GM19468 (cell line): ENCODE data around the gene ALPL.

Experiments
- ATAC-seq: cut with Tn5 transposase; IDR thresholded peaks from one replicate; pipeline ENCODE4 v1.9.1; 2021; ENCODE audit warnings: mild to moderate bottlenecking, moderate library complexity, moderate number of reproducible peaks; ENCODE audit not compliant: unreplicated experiment; ENCODE audit errors: extremely low read depth

Gene ALPL

GRCh38 chr1:21524686-21525339 is 15.6 kb downstream of the ALPL start:
- ATAC-seq: no peak

GRCh38 chr1:21525340-21525717 is 16.1 kb downstream of the ALPL start:
- ATAC-seq: no peak

- no peak for ATAC-seq
Measured at GRCh38 chr1:21526441-21526840, 17.2 kb downstream of the ALPL start.

GRCh38 chr1:21530368-21531016 is 21.3 kb downstream of the ALPL start:
- no peak for ATAC-seq

GRCh38 chr1:21531241-21531640 is 22.0 kb downstream of the ALPL start:
- no peak for ATAC-seq

- no peak for ATAC-seq
Measured at GRCh38 chr1:21532496-21532895, 23.3 kb downstream of the ALPL start.

GRCh38 chr1:21532992-21533534 is 23.8 kb downstream of the ALPL start:
- no peak for ATAC-seq

GRCh38 chr1:21534146-21534545 is 24.9 kb downstream of the ALPL start:
- no peak for ATAC-seq

GRCh38 chr1:21534674-21535378 is 25.6 kb downstream of the ALPL start:
- no peak for ATAC-seq

GRCh38 chr1:21536218-21536617 is 27.0 kb downstream of the ALPL start:
- no peak for ATAC-seq

- no peak for ATAC-seq
Measured at GRCh38 chr1:21537511-21537931, 28.3 kb downstream of the ALPL start.

- ATAC-seq: no peak
Measured at GRCh38 chr1:21537932-21538630, 28.9 kb downstream of the ALPL start.

GRCh38 chr1:21539933-21540332 is 30.7 kb downstream of the ALPL start:
- no peak for ATAC-seq

GRCh38 chr1:21541329-21541728 is 32.1 kb downstream of the ALPL start:
- no peak for ATAC-seq

- no peak for ATAC-seq
Measured at GRCh38 chr1:21541835-21542234, 32.6 kb downstream of the ALPL start.

GRCh38 chr1:21543598-21543997 is 34.4 kb downstream of the ALPL start:
- ATAC-seq: no peak

GRCh38 chr1:21544095-21544494 is 34.9 kb downstream of the ALPL start:
- ATAC-seq: no peak

GRCh38 chr1:21546122-21546825 is 37.1 kb downstream of the ALPL start:
- no peak for ATAC-seq

- no peak for ATAC-seq
Measured at GRCh38 chr1:21547876-21548275, 38.7 kb downstream of the ALPL start.

- ATAC-seq: no peak
Measured at GRCh38 chr1:21550097-21550496, 40.9 kb downstream of the ALPL start.
